ENCODE results near the gene ENOX2. TPM values are rescaled to one million over a fixed set of nuclear protein-coding genes. Genes with fewer than 3 reads are reported as not detected.
"Not testable (repeated sequence)": the region's sequence is repeated elsewhere in the genome, so short reads cannot be mapped to it uniquely, and the experiment has no call there.

ENOX2 gene, protein sequence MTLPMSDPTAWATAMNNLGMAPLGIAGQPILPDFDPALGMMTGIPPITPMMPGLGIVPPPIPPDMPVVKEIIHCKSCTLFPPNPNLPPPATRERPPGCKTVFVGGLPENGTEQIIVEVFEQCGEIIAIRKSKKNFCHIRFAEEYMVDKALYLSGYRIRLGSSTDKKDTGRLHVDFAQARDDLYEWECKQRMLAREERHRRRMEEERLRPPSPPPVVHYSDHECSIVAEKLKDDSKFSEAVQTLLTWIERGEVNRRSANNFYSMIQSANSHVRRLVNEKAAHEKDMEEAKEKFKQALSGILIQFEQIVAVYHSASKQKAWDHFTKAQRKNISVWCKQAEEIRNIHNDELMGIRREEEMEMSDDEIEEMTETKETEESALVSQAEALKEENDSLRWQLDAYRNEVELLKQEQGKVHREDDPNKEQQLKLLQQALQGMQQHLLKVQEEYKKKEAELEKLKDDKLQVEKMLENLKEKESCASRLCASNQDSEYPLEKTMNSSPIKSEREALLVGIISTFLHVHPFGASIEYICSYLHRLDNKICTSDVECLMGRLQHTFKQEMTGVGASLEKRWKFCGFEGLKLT
- total RNA-seq, result 10 to 100 TPM; 10.9 to 14.9 (median 13.0) TPM

DNA sequence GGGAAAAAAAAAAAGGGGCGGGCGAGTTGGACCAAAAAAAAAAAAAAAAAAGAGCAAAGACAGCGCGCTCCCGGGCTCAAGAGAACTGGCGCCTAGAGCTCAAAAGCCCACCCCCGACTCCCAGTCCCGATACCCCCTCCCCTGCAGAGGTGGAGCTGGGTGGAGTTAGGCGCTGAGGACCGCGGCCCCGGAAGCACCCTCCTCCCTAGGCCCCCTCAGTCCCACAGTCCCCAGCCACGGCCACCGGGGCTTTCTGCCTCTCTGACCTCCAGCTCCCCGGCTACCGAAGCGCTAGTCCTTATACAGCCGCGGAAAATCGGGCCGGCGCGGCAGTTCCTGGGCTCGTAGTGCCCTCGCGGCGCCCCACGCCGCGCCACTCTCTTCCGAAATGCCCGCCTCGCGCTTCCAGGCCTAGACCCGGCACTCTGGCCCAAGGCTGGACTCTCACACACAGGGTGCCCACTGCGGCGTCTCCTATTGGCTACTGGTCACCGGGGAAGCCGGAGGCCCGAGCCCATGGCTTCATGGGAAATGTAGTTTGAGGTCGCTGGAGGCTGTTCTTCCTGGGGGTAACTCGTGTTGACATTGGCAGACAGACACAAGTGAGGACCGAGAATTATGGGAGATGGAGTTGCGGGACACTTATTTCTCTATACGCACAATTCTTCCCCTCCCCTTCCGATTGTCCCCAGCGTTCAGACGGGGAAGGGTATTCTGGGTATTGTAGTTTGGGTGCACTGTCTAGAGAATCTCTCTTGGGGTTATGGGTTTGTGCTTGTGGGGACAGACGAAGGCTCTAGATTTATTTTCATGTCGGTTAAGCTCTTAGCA is at the start of gene ENOX2:
ENOX2 (minus strand) TSS at position 427 of the 831 bp plus-strand sequence. CDS start 199,993 bp downstream, outside the sequence.
- DNase-seq (peak; percentile 66), ATAC-seq (peak; percentile 98 to 99)

DNA sequence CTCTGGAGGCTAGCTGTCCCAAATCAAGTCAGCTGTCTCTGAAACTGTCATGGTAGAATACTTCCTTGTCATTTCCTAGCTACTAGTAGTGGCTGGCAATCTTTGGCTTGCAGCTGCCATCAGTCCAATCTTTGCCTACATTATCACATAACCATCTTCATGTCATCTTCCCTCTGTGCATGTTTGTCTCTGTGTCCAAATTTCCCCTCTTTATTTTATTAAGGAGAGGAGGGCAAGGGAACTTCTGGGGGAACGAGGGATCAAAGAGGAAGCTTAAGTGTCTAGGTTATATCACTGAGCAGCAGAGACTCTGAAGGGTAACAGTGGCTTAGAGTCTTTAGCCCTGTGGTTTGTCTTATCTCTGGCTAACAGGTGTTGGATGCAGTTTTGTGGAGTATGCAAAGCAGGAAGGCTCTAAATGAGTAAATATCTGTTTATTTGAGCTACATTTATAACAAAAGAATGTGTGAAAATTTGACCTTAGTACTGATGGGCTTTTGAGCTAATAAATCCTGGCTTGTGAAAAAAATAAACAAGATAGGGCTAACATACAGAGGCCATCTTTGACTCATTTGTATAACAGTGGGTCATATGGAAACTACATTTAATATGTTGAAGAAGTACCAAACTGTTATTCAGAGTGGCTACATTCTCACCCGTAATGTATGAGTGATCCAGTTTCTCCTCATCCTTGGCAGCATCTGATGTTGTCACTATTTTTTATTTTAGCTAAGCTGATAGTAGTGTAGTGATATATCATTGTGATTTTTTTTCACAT is 49.4 kb upstream of the ENOX2 start:
- no peak for DNase-seq

More for the DNA sequence above, at the start of gene ENOX2:
- H3K27me3 Mint-ChIP-seq (ENCODE audit: low read depth), result no peaks in the 10 kb centered on the region
- peaks cover 9% of the 10 kb centered on the region for H3K36me3 Mint-ChIP-seq (ENCODE audit: insufficient read depth)
- no peak within 1 kb of the TSS for H3K4me3 Mint-ChIP-seq
- peaks cover 9% of the 10 kb centered on the region for H3K4me1 Mint-ChIP-seq (ENCODE audit: low read depth)
- H3K9me3 Mint-ChIP-seq, result no peaks in the 10 kb centered on the region

DNA sequence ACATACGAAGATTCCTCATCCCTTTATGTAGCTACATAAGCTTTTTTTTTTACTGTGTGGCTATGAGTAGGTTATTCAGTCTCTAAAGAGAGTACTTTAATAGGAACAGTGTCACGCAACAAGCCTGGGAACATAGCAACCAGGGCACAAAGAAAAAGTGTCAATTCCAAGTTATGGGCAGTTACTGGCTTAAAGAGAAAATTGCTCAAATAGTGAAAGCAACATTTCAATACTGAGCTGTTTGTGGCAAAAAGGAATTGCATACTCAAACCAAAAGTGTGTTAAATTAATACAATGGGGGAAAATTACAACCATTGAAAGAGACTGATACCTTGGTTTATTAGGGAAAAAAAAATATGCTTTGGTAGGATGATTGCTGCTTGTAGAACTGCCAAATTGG is 41.2 kb upstream of the ENOX2 start:
- no peaks in the 10 kb centered on the region for H3K4me1 Mint-ChIP-seq (ENCODE audit: low read depth)
- peaks cover 5% of the 10 kb centered on the region for H3K27me3 Mint-ChIP-seq (ENCODE audit: low read depth)
- ATAC-seq, result no peak
- peaks cover 3% of the 10 kb centered on the region for H3K9me3 Mint-ChIP-seq
- no peak for DNase-seq
- H3K4me3 Mint-ChIP-seq, result no peak overlapping the region
- no peaks in the 10 kb centered on the region for H3K36me3 Mint-ChIP-seq (ENCODE audit: insufficient read depth)

More for the DNA sequence above, 49.4 kb upstream of the ENOX2 start:
- H3K27me3 Mint-ChIP-seq (ENCODE audit: low read depth), result peaks cover 9% of the 10 kb centered on the region
- no peaks in the 10 kb centered on the region for H3K36me3 Mint-ChIP-seq (ENCODE audit: insufficient read depth)
- no peak overlapping the region for H3K4me3 Mint-ChIP-seq
- no peaks in the 10 kb centered on the region for H3K4me1 Mint-ChIP-seq (ENCODE audit: low read depth)
- no peaks in the 10 kb centered on the region for H3K9me3 Mint-ChIP-seq
- no peak for ATAC-seq

DNA sequence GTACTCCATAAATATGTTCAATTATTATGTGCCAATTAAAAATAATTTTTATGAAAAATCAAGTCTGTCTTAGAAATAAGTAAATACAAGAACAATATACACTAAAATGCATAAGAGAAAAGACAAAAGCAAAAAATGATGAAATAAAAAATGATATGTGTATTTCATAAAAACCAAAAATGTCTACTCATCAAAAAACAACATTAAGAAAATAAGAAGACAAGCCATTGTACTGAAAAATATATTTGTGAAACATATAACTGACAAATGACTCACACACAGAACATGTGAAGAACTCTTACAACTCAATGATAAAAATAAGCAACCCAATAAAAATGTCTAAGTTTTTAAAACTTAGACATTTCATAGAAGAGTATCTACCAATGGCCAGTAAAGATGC is 34.1 kb upstream of the ENOX2 start:
- Mint-ChIP-seq H3K36me3 (ENCODE audit: insufficient read depth) (no peaks in the 10 kb centered on the region), H3K9me3 (no peaks in the 10 kb centered on the region), H3K4me1 (ENCODE audit: low read depth) (no peaks in the 10 kb centered on the region), H3K4me3 (no peak overlapping the region), H3K27me3 (ENCODE audit: low read depth) (peaks cover 3% of the 10 kb centered on the region)
- ATAC-seq (no peak), DNase-seq (no peak)

DNA sequence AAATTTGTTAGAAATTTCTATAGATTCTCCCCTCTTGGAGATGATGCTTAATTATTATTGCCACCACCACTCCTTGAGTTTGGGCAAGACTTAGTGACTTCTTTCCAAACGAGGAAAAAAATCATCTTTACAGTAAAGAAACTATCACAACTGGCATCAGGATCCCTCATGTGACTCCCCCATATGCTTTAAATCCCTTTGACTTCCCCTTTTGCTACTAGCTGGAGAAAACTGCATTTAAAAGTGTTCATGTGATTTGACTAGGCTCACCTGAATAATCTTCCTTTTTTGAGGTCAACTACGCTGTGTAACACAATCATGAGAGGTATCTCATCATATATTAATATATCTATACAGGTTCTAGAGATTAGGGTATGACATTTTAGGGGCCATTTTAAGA is 30.3 kb upstream of the ENOX2 start:
- Mint-ChIP-seq H3K4me1 (ENCODE audit: low read depth) (no peaks in the 10 kb centered on the region), H3K27me3 (ENCODE audit: low read depth) (peaks cover under 1% of the 10 kb centered on the region), H3K36me3 (ENCODE audit: insufficient read depth) (no peaks in the 10 kb centered on the region), H3K4me3 (no peak overlapping the region), H3K9me3 (no peaks in the 10 kb centered on the region)
- ATAC-seq, result no peak
- no peak for DNase-seq

DNA sequence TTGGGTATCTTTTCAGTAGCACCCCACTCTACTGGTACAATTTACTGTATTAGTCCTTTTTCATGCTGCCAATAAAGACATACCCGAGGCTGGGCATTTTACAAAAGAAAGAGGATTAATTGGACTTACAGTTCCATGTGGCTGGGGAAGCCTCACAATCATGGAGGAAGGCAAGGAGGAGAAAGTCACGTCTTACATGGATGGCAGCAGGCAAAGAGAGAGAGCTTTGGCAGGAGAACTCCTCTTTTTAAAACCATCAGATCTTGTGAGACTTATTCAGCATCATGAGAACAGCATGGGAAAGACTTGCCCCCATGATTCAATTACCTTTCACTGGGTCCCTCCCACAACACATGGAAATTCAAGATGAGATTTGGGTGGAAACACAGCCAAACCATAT is 17.4 kb upstream of the ENOX2 start:
- ATAC-seq; H3K36me3 Mint-ChIP-seq (ENCODE audit: insufficient read depth); H3K27me3 Mint-ChIP-seq (ENCODE audit: low read depth); H3K4me3 Mint-ChIP-seq; H3K4me1 Mint-ChIP-seq (ENCODE audit: low read depth); DNase-seq; H3K9me3 Mint-ChIP-seq: not testable (repeated sequence)

DNA sequence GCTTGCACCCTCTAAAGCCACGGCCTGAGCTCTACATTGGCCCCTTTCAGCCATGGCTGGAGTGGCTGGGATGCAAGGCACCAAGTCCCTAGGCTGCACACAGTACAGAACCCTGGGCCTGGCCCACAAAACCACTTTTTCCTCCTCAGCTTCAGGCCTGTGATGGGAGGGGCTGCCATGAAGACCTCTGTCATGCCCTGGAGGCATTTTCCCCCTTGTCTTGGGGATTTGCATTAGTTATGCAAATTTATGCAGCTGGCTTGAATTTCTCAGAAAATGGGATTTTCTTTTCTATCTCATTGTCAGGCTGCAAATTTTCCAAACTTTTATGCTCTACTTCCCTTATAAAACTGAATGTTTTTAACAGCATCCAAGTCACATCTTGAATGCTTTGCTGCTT is 16.7 kb upstream of the ENOX2 start:
- H3K36me3 Mint-ChIP-seq (ENCODE audit: insufficient read depth); H3K27me3 Mint-ChIP-seq (ENCODE audit: low read depth); DNase-seq; H3K4me3 Mint-ChIP-seq; H3K9me3 Mint-ChIP-seq; ATAC-seq; H3K4me1 Mint-ChIP-seq (ENCODE audit: low read depth): not testable (repeated sequence)

DNA sequence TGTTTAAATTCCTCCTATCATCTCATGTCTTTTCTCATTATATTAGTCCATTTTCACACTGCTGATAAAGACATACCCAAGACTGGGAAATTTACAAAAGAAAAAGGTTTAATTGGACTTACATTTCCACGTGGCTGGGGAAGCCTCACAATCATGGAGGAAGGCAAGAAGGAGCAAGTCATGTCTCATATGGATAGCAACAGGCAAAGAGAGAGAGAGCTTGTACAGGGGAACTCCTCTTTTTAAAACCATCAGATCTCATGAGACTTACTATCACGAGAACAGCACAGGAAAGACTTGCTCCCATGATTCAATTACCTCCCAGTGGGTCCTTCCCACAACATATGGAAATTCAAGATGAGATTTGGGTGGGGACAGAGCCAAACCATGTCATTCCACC is 15.5 kb upstream of the ENOX2 start:
- not testable (repeated sequence) for H3K9me3 Mint-ChIP-seq; H3K4me3 Mint-ChIP-seq; H3K27me3 Mint-ChIP-seq (ENCODE audit: low read depth); H3K36me3 Mint-ChIP-seq (ENCODE audit: insufficient read depth); ATAC-seq; H3K4me1 Mint-ChIP-seq (ENCODE audit: low read depth); DNase-seq

DNA sequence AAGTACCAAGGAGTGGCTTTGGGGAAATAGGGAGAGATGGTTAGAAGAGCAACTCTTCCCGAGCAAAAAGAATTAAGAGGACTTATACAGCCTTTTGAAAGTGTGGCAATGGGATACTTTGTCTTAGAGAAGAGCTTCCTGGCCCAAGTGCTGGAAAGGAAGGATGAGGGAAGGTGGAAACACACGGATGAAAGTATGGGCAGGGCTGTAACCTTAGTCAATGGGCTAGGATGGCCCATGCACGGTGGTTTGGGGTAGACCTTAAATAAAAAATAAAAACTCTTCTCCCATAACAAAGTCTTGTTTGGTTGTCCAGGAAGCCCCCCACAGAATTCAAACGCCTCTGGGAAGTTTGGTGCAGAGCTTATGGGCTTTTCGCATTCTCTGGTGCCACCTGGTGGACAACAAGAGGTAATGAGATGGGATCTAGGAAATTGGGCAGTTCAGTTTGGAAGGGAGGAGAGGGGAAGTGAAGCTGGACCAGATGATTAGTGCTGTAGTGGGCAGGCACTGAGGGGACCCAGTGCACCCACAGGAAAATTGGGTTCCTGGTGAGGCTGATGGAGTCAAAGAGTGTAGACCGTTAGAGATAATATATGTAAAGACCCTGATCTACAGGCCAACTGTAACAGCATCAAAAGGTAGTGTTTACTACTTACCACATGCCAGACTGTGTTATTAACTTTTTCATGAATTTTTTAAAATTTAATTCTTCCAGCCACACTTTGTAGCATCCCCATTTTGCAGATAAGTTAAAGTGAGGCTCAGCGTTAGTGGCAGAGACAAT is 13.8 kb upstream of the ENOX2 start:
- ATAC-seq (peak; percentile 25 to 46), DNase-seq (peak; percentile 15)
- H3K27me3 Mint-ChIP-seq (ENCODE audit: low read depth), result peaks cover 2% of the 10 kb centered on the region
- no peaks in the 10 kb centered on the region for H3K9me3 Mint-ChIP-seq
- no peaks in the 10 kb centered on the region for H3K4me1 Mint-ChIP-seq (ENCODE audit: low read depth)
- H3K36me3 Mint-ChIP-seq (ENCODE audit: insufficient read depth), result no peaks in the 10 kb centered on the region
- H3K4me3 Mint-ChIP-seq, result no peak overlapping the region

DNA sequence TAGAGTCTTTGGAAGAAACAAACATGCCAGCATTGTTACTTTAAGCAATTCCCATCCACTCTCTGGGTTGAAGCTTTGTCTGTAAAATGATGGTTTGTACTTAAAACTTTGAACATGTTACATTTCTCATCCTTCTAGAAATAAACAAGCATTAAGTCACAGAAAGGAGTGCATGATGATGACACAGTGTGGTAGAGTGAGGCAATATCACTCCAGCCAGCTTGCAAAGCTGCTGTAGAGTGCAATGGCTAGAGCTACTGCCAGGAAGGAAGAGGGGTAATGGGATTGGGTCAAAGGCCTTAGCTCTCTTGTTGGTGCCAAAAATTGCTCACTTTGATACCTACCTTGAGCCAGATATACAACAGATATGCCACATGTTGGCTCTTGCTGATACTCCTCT is 12.3 kb upstream of the ENOX2 start:
- H3K4me3 Mint-ChIP-seq, result no peak overlapping the region
- H3K4me1 Mint-ChIP-seq (ENCODE audit: low read depth), result no peaks in the 10 kb centered on the region
- H3K27me3 Mint-ChIP-seq (ENCODE audit: low read depth), result peaks cover 2% of the 10 kb centered on the region
- no peaks in the 10 kb centered on the region for H3K9me3 Mint-ChIP-seq
- DNase-seq, result no peak
- ATAC-seq, result no peak
- H3K36me3 Mint-ChIP-seq (ENCODE audit: insufficient read depth), result no peaks in the 10 kb centered on the region

DNA sequence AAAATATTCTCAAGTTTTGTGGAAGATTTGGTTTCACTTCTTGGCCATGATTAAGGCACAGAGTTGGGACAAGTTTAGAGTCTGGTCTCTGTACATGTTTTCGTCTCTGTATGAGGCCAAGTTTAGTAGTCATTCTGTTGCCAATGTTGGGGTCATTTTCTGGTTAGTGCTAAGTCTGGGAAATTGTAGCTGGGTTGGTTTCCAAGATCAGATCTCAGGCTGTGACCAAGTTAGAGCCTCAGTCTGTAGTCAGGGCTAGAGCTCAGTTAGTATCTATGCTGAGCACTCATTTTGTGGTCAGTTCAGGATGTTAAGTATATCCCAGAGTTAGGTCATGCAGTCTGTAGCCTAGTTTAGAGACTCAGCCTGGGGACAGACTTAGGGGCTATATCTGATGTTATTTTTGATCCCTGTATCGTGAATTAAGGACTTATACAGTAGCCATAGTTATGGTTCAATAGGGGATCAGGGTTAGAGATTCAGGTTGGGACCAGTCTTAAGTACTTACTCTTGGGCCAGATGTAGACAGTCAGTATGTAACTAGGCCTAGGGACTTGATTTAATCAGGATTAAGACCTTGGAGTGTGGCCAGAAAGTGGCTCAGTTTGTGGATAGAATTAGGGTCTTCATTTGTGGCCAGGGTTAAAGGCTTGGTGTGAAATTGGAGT is 6.6 kb upstream of the ENOX2 start:
- Mint-ChIP-seq H3K36me3 (ENCODE audit: insufficient read depth) (no peaks in the 10 kb centered on the region), H3K9me3 (no peaks in the 10 kb centered on the region), H3K4me3 (no peak overlapping the region), H3K4me1 (ENCODE audit: low read depth) (no peaks in the 10 kb centered on the region), H3K27me3 (ENCODE audit: low read depth) (no peaks in the 10 kb centered on the region)
- ATAC-seq, result no peak
- no peak for DNase-seq

DNA sequence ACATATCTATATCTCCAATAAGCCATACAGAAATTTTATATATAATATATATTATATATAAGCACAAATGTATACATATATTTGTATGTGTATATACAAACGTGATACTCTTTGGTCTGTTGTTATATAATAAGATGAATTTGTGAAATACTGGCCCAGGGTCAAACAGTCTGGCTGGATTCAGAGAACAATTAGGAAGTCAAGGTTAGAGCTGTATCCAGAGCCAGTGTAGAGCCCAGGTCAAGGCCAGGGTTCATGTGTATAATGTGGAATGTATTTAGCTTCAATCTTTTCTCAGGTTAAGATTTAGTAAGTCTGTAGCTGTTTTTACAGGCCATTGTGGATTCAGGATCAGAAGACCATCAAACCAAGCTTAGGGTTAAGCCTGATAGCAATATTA is 3.8 kb upstream of the ENOX2 start:
- peaks cover 7% of the 10 kb centered on the region for H3K4me1 Mint-ChIP-seq (ENCODE audit: low read depth)
- no peaks in the 10 kb centered on the region for H3K9me3 Mint-ChIP-seq
- no peak for DNase-seq
- ATAC-seq, result no peak
- no peaks in the 10 kb centered on the region for H3K36me3 Mint-ChIP-seq (ENCODE audit: insufficient read depth)
- no peaks in the 10 kb centered on the region for H3K27me3 Mint-ChIP-seq (ENCODE audit: low read depth)
- no peak overlapping the region for H3K4me3 Mint-ChIP-seq

DNA sequence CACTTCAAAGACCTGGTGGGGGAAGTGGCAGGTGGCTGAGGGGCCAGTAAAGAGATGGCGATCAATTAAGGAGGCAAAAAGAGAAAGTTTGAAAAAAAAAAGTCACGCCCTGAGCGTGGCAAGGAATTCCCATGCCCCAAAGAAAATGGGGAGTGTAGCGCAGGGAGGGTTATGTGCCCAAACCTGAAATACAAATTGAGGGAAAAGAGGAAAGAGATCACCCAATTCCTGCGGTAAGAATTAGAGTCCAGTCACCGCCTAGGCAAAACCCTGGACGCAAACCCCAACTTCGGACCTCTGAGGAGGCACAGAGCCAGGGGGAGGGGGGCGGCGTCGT is 595 bp downstream of the ENOX2 start:
- Mint-ChIP-seq H3K36me3 (ENCODE audit: insufficient read depth) (peaks cover 13% of the 10 kb centered on the region), H3K27me3 (ENCODE audit: low read depth) (no peaks in the 10 kb centered on the region), H3K4me3 (no peak overlapping the region), H3K9me3 (no peaks in the 10 kb centered on the region), H3K4me1 (ENCODE audit: low read depth) (peaks cover 9% of the 10 kb centered on the region)
- no peak for DNase-seq
- ATAC-seq, result no peak

Data from activated T-cell treated with anti-CD3 and anti-CD28 coated beads, Interleukin-2, amount 50 U/mL, for 4 hours (primary cell).